ENCODE data around the gene ANKRD27.
"Not testable (repeated sequence)": the region's sequence is repeated elsewhere in the genome, so short reads cannot be mapped to it uniquely, and the experiment has no call there.

The ANKRD27 gene

DNA sequence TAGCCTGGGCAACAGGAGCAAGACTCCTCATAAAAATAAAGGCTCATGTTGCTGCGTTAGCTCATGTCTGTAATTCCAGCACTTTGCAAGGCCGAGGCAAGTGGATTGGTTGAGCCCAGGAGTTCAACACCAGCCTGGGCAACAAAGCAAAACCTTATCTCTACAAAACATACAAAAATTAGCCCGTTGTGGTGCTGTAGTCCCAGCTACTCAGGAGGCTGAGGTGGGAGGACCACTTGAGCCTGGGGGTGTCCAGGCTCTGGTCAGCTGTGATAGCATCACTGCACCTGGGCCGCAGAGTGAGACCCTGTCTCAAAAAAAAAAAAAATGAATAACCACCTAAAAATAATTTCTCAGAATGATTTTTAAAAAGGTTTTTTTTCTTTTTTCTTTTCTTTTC is 12.7 kb upstream of the ANKRD27 start:
- no peak for DNase-seq

DNA sequence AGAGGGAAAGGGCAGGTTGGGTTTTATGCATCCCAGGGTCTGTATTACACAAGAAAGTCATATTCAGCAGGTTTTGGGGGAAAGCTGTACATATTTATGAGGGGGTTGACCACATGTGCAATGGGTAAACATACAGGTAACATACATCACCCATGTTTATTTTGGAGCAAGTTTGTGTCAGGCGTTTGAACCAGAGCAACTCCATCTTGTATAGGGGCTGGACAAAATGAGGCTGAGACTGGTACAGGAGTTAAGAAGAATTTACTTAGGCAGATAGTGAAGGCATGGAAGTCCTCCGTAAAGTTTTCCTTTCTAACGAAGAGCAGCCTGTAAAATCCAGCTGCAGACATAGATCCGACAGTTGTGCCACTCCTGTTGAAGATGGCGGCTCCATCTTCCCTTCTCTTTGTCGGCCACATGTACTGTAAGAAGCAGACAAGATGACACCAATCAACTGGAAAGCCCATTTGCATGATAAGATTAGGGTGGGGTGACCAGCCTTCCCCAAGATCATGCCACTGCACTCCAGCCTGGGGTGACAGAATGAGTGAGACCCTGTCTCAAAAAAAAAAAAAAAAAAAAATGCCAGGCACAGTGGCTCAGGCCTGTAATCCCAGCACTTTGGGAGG is 12.0 kb upstream of the ANKRD27 start:
- DNase-seq, result no peak

DNA sequence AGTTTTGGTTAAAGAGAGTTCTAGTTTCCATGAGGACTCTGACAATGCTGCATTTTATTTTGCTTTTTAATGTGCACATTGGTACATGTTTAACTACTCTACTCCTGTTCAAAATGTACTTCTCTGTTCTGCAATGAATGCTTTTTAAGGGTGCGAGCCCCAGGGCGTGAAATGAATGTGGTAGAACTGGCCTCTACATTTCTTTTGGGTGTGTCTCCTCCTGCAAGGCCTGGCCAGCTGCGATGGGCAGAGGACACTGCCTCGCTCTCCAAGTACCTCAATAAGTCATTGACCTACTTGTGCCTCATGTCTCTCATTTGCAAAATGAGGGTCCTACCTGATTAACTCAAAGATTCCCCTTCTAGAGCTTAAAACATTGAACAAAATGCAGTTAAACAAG is 7.3 kb upstream of the ANKRD27 start:
- no peak for DNase-seq

DNA sequence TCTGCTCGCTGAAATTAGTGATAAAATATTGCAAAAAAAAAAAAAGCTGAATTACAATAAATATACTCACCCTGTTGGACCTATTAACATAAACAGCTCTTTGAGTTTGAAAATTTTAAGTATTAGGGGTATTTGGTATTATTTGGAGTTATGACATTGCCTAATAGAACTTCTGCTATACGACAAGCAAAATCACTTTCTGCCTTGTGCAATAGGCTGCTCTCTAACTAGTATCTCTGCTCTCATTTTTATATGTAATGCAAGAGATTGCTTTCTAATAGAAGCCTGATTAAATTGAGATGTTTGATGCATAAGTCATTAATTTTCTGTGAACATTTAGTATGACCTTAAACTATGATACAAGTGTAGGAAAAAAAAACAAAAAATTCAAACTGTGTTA is 6.0 kb upstream of the ANKRD27 start:
- no peak for DNase-seq

DNA sequence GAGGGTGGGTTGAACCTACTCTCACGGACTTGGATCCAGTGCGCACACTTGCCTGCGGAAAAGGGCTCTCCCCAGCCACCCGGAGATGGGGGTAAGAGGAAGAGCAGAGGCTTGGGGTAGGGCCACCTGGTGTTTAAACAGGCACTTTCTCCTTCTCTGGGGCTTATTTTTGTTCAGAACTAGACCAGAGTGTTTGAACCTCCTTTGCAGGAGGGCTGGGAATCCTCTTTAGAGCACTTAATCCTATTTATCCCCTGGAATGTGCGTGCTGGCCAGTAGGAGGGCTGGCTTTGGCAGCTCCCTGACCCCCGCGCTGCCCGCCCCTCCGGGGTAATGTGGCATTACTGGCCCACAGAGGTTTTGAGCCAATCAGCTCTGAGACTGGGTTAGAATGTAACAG is 2.7 kb upstream of the ANKRD27 start:
- DNase-seq, result no peak

DNA sequence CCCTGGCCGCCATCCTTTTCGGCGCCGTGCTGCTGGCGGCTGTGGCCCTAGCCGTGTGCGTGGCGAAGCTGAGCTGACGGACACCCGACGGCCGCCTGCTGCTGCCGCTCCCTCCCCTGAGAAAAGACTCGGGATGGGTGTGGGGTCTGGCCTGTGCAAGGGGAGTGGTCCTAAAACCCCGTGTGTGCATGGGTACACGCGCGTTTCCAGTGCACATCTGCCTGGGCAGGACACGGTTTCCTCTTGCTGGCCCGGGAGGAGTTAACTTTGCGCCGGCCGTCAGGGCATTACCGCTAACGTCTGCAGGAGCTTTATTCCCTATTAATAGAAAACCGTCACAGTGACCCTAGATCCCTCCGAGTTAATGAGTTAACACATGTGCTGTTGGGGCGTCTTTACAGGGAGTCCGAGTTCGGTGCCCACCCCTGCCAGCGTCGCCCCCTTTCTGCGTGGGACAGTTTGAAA is 1.9 kb upstream of the ANKRD27 start:
- DNase-seq, result no peak

DNA sequence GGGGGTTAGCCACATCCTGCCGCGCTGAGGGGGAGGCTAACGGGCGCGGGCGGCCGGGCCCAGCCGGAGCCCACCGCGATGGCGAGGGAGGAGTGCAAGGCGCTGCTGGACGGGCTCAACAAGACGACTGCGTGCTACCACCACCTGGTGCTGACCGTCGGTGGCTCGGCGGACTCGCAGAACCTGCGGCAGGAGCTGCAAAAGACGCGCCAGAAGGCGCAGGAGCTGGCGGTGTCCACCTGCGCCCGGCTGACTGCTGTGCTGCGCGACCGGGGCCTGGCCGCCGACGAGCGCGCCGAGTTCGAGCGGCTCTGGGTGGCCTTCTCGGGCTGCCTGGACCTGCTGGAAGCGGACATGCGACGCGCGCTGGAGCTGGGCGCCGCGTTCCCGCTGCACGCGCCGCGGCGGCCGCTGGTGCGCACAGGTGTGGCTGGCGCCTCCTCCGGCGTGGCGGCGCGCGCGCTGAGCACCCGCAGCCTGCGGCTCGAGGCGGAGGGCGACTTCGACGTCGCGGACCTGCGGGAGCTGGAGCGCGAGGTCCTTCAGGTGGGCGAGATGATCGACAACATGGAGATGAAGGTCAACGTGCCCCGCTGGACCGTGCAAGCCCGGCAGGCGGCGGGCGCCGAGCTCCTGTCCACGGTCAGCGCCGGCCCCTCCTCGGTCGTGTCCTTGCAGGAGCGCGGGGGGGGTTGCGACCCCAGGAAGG is 1.4 kb upstream of the ANKRD27 start:
- DNase-seq, result no peak

DNA sequence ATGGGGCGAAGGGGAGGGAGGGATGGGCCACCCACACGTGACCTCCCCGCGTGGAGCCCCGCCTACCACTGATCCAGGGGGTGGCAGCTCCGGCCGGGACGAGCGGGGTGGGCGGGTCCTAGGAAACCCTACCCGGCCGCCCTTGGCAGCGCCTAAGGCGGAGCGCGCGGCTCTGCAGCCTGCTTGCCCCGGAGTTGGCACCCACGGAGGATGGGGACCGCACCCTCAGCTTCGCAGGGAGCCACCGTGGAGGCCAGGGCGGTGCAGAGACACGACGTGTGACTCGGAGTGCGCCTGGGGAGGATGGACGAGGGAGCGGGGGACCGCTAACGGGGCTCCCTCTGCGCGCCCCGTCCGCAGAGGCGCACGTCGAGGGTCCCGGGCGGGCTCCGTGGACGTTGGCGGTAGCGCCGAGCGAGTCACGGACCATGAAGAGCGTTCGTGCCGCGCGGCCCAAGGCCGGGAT is 773 bp upstream of the ANKRD27 start, which contains the start of gene RGS9BP:
TSS of gene RGS9BP (plus strand) at position 129 of the 466 bp plus-strand sequence. CDS start 416 bp downstream, outside the sequence.
- DNase-seq, result no peak

DNA sequence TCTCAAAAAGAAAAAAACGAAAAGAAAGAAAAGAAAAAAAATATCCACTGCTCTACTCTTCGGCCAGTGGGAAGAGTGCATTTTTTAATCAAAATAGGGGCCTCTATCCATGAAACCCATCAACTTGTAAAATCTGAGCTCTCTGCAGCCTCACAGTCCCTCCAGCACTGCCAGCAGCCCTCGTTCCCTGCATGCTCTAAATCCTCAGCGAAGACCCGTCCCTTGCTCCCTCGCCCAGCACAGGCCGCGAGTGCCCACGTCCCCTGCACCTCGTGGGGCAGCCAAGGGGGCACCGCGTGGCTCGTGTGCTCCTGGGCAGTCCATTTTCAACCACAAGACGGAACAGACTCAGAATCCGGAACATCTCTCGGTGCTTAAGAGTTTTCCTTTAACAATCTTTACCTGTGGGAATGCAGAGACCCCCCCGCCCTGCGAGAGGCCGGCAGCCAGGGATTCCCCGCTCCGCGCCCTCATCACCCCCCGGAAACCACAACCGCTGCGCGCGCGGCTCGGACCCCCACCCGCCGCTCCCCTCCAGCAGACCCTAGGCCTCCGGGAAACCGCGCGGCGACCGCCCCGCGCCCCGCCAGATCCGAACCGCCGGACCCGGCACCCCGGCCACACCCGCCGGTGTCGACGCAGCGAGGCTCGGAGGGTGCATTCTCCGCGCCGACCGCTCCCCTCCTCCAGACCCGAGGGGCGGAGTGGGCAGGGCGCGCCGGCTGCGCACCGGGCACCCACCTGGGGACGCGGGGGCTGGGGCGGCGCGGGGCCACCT is 638 bp downstream of the ANKRD27 start:
- DNase-seq, result no peak

DNA sequence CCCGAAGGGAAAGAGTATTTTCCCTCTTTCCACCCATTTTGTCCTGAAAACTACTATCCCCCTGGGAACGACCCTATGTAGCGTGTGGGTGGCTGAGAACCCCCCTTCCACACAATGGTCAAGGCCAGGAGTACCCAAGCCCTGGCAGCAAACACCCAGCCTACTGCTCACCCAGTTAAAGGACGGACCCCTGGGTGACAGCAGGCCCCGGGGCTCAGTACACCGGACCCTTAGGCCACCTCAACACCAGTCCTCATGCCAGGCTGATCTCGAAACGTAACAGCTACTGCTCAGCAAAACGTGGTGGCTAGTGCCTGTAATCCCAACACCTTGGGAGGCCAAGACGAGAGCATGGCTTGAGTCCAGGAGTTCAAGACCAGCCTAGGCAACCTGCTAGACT is 1.4 kb downstream of the ANKRD27 start:
- no peak for DNase-seq

DNA sequence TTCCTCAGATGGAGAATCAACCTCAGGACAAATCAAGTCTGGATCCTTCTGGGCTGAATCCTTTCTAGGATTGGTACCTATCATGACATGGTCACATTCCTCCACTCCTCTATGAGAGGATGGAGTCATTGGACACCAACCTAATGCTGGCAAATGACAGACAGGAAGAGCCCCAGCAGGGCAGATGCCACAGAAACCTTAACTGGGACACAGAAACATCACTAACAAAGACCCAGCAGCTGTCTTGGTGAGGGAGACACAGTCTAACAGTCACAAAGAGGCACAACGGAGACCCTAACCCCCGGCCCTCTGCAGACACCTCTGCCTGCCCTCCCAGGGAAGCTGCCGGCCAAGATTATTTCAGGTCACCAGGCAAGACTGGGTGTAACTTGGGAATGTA is 2.1 kb downstream of the ANKRD27 start:
- DNase-seq, result no peak

DNA sequence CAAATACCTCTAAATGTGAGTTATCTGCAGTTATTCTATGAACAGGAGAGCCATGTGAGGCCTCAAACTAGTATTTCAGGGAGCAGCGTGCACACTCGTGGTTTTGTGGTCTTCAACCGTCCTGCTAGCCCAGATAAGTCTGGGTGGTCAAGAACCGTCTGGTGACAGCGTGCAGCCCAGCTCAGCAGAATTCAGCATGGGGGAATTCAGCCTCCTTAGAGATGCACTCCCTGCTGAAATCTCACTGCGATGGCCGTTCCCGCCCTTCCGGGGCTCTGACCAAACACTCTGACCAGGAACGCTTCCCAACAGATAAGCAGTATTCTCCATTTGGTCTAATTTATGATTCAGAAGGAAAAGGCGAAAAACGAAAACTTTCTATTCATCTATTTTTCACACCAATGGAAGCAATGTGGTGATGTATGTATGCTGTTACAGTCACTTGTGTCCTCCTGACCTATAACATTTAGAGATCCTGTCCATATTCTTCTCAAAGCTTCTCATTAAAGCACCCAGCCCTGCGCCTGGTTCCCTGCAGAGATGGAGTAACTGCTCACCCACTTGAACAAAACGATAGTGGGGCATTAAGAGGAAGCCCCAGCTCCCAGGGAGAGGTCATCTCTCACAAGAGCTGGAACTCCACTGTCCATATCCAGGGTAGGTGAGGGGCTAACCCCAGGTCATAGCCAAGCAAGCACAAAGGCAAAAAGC is 2.9 kb downstream of the ANKRD27 start:
- DNase-seq, result no peak

DNA sequence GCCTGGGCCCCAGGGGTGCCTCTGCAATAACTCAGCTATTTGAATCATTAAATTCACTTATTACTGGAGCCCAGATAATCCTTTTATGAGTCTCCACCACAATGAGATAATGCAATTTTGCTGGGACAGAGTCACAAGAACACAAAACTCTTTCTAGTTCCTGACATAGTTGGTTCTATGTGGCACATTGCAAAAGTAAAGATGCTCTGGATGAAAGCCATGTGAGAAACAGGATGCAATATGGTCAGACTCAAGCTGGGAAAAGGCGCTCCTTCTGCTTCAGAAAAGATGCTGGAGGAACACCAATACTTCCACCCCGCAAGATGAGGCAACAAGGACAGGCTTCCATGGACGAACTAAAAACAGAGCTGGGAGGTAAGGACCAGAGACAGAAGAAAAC is 5.7 kb downstream of the ANKRD27 start:
- DNase-seq, result no peak

DNA sequence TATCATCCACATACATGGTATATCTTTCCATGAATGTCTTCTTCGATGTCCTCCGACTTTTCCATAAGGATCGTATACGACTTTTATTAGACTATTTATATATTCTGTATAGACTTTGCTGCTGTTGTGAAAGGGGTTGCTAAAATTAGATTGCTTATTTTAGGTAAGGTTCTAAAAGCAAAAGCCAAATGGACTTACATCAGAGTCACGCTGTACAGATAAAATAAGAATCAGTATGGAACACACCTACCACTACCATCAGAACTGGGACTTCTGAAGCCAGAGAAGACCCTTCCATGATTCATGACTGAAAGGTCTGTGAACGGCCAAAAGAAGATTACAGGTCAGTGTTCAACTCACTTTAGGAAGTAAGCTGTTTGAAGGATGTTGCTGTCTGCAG is 8.9 kb downstream of the ANKRD27 start:
- DNase-seq, result no peak

DNA sequence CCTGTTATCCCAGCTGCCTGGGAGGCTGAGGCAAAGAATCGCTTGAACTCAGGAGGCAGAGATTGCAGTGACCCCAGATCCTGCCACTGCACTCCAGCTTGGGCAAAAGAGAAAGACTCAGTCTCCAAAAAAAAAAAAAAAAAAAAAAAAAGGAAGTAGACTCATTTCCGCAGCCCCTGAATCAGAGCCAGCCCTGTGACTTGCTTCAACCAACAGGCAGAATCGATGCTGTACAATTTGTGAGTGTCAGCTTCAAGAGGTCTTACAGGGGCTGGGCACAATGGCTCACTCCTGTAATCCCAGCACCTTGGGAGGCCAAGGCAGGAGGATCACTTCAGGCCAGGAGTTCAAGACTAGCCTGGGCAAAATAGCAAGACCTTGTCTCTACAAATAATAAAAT is 12.8 kb downstream of the ANKRD27 start:
- DNase-seq, result no peak

DNA sequence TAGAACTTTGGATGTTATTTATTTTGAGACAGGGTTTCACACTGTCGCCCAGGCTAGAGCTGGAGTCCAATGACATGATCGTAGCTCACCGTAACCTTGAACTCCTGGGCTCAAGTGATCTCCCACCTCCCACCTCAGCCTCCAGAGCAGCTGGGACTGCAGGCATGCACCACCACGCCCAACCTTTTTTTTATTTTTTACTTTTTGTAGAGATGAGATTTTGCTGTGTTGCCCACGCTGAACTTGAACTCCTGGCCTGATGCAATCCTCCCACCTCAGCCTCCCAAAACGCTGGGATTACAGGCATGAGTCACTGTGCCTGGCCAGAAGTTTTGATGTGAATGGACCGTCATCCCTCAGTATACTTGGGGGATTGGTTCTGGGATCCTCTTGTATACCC is 13.7 kb downstream of the ANKRD27 start:
- no peak for DNase-seq

DNA sequence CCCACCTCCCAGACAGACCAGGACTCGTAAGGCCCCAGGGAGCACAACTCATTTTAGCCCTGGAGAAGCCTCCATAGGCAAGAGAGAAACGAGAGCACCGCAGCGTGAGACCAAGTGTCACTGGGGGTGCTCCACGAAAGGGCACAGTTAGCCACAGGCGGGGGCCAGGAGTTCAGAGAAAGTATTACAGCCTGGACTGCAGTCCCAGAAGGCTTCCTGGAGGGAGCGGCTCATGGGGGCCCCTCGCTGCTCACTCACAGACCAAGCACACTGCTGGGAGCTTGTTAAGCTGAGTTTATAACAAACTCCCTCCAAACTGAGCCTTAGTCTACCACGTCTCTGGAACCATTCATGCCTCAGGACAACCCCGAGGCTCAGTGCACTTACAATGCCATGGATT is 16.5 kb downstream of the ANKRD27 start:
- DNase-seq, result no peak

DNA sequence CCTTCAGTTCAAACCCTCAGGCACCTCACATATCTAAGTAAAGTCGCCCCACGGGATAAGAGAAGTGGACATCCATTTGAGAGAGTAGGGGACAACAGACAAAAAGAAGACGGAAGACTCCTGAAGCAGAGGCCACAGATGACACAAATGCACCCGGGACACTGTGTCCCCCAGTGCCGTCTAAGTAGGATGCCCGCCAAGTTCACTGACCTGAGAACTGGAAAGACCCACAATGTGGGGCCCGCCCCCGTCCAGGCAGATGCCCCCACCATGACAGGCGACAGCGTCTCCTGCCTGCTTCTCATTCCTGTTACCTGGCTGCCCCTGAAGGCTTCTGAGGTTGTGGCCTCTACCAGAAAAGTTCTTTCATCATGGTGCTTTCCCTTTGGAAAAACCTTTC is 16.9 kb downstream of the ANKRD27 start:
- no peak for DNase-seq

DNA sequence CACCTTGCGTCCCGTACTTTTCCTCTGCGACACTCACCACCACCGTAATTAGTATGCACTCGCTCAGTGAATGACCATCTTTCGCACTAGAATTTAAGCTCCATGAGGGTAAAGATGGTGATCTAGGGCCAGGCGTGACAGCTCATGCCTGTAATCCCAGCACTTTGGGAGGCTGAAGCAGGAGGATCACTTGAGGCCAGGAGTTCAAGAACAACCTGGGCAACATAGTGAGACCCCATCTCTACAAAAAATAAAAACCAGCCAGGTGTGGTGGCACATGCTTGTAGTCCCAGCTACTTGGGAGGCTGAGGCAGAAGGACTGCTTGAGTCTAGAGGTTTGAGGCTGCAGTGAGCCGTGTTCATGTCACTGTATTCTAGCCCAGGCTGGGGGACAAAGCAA is 18.6 kb downstream of the ANKRD27 start:
- not testable (repeated sequence) for DNase-seq

DNA sequence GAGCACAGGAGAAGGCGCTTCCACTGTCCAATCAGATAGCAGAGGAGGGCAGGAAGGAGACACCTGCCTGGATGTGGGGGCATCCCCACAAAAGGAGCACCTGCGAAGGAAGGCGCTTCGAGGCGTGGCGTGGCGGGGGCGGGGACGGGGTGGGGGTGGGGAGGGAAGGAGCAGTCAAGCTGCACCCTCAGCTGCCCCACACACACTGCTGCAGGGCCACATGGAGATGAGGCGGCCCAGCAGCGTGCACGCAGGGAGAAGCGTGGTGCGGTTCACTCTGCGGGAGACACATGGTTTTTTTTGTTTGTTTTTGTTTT is 21.4 kb downstream of the ANKRD27 start:
- DNase-seq, result no peak

DNA sequence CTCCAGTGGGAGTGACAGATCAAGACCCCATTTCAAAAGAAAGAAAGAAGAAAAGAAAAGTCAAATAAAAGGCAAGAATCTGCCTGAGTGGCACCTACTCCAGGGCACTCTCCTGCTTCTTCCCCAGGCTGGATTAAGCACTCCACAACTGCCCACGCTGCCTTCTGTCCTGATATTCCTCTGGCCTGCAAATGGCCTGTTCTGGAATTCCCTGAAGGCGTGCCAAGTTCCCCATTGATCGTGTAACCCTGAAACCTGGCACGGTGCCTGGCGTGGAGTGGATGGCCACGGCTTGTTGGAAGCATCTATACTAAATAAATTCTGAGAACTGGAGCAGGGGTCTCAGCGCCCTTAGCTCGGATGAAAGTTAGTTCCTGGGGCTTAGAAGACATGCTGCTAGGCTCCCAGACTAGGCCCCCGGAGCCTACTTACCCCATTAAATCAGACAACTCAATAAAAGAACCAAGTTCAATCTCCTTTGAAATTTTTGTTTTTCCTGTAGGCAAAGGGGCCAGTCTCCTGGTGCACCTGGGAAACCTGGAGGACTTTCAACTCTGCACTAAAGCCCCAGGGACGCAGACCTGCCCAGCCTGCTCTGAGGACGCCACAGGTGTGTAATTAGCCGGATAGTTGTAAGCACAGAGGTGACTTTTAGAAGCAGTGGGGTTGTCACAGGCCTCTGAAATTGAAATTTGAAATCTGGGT is 21.9 kb downstream of the ANKRD27 start:
- no peak for DNase-seq

DNA sequence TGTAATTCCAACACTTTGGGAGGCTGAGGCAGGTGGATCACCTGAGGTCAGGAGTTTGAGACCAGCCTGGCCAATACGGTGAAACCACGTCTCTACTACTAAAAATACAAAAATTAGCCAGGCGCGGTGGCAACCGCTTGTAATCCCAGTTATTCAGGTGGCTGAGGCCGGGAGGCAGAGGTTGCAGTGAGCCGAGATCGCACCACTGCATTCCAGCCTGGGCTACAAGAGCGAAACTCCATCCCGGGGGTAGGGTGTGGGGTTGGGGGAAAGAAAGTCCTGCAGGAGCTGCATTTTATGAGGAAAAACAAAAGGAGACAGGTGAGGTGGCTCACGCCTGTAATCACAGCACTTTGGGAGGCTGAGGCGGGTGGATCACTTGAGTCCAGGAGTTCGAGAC is 22.6 kb downstream of the ANKRD27 start:
- not testable (repeated sequence) for DNase-seq

DNA sequence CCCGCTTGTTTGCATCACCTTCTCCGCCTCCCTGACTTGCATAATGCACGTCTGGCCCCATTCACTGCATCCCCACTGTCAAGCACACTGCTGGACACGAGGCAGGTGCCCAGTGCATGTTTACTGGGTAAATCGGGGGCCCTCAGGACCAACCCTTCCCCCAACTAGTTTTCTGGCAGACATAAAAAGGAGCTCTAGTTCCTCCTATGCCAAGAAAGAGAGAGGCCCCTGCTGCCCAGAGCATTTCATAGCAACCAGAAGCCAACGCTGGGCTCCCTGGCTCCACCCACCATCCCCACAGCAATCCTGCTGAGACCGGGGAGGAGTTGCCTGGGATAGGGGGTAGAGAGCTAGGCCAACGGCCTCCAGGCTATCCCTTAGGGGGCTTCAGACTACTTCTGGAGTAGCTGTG is 23.2 kb downstream of the ANKRD27 start:
- no peak for DNase-seq

Measured in NCI-H1417 treated with DMSO at 0.1 percent for 48 hours (cell line).